Sigmoid colon (tissue), 4 donors: ENCODE results near the gene PTPRF.

Experiments
- CTCF ChIP-seq, 4 experiments: fragments of 450-650 bp in 3 of 4; fragments of 200-600 bp in 1 of 4; IDR thresholded peaks; one replicate each; pipeline ENCODE4 v1.5.1; 2016 to 2019; ENCODE audit warnings: antibody characterized with exemption in 4 of 4, mild to moderate bottlenecking in 3 of 4, moderate library complexity in 2 of 4
- EP300 ChIP-seq, 4 donors: sonication (generic); formaldehyde crosslinking; IDR thresholded peaks; one replicate each; pipeline ENCODE4 v1.6.1; 2017; ENCODE audit warnings: antibody characterized with exemption in 4 of 4
- POLR2A ChIP-seq, 2 donors: fragments of 450-650 bp; IDR thresholded peaks; one replicate each; pipeline ENCODE4 v1.6.1; 2016; ENCODE audit warnings: antibody characterized with exemption in 2 of 2, mild to moderate bottlenecking in 2 of 2, moderate library complexity in 2 of 2

- no peak for TF ChIP-seq CTCF (IDR thresholded peaks at IDR 0.05)
- TF ChIP-seq POLR2A (IDR thresholded peaks at IDR 0.05): peak in 1 of 2 donors; percentile 12
- TF ChIP-seq EP300 (IDR thresholded peaks at IDR 0.05): no peak
Measured at GRCh38 chr1:43549921-43550597, 19.4 kb downstream of the PTPRF start.
